Measurements from ENCODE around the gene MAFF. TPM values are rescaled to one million over a fixed set of nuclear protein-coding genes. Genes with fewer than 3 reads are reported as not detected.
A peak's percentile ranks its signal among the peaks of the same experiment; 100 is the strongest.

MAFF gene
- total and polyA plus RNA-seq, 9 of the 15 experiments (the other 6 are each of a cell fraction or from before 2014, with no cell fraction given), result 0.51 to 8.0 (median 5.4) TPM

DNA sequence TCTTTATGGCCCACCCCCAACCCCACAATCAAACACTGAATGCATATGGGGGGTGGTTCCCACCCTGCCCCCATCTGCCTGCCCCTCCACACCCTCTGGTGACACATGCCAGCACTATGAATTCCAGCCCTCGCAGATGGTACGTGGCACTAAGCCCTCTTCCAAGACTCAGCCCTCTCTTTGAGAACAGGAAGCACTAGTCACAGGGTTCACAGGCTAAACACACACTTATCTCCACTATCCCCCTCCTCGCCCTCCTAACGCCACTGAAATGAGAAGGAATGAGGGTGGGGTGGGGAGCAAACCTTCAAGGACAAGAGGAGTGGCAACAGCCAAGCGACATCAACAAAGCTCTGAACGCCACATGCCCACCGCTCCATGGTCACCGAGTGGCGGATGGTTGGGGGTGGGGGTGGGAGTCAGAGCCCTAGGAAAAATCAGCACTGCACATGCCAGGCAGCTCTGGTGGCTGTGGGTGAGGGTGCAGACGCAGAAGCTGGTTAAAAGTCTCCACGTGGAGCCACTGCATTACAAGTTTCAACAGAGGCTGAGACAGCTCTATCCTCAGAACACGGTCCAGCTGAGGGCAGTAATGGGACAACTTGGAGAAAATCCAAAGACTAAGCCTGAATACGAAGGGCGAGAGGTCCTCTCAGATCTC is 37.4 kb downstream of the MAFF start:
- 84% methylated on average over 10 of the region's 14 CpGs for WGBS (ENCODE audit: insufficient coverage, low coverage, missing lambda C conversion rate)
- Histone ChIP-seq H3K27me3 (ENCODE audit: control insufficient read depth in 2 of 2, insufficient read depth in 2 of 2, low read length in 2 of 2) (no peaks in the 10 kb centered on the region), H4K20me1 (replicated peaks; ENCODE audit: control insufficient read depth, insufficient read depth, low read length) (no peaks in the 10 kb centered on the region), H3K4me3 (no peak overlapping the region), H3K9me3 (replicated peaks; ENCODE audit: control insufficient read depth, insufficient read depth, low read depth, low read length) (no peaks in the 10 kb centered on the region), H3K4me2 (ENCODE audit: insufficient read depth, low read length) (no peak overlapping the region), H3K27ac (ENCODE audit: extremely low read depth, low read depth, low read length) (no peak overlapping the region), H3K9me1 (ENCODE audit: control insufficient read depth, insufficient read depth, low read length) (no peaks in the 10 kb centered on the region), H3K79me2 (ENCODE audit: control insufficient read depth, insufficient read depth, low read length) (no peaks in the 10 kb centered on the region), H2AFZ (ENCODE audit: low read depth, low read length) (no peak overlapping the region), H3K9ac (ENCODE audit: insufficient read depth in 1 of 2, low read depth in 2 of 2, low read length in 2 of 2) (peak overlapping the region in 1 of 2 experiments; percentile 35; a peak in 2 of 4 replicates), H3K36me3 (ENCODE audit: control insufficient read depth, insufficient read depth, low read length) (peaks cover 15% of the 10 kb centered on the region; the same call in 2 of the 3 replicates), H3K4me1 (replicated peaks in 1 of 2; ENCODE audit: control insufficient read depth in 2 of 2, insufficient read depth in 2 of 2, low read length in 2 of 2) (peaks cover 3 to 10% of the 10 kb centered on the region in 2 experiments; a peak in 3 of 5 replicates)
- DNase-seq (ENCODE audit: extremely low read depth in 1 of 4, low spot score in 3 of 4) (no peak), FAIRE-seq (no peak), ATAC-seq (no peak)
- BruUV-seq (replicated peaks), result no TSS peak
- POLR2A ChIA-PET, result no interaction called here
- intact Hi-C loops (cut with micrococcal nuclease) (no loop called here), in situ Hi-C loops (cut with MboI) (no loop called here)
- CTCF ChIA-PET (ENCODE audit: low intra/inter-chr PET ratio), result no interaction called here
- TF ChIP-seq CTBP1 (IDR thresholded peaks at IDR 0.05; ENCODE audit: borderline replicate concordance) (no peak), ZNF583 (CRISPR knock-in tag; IDR thresholded peaks at IDR 0.05) (no peak), RAD21 (CRISPR knock-in tag; conservative IDR thresholded peaks at IDR 0.05 in 1 of 2, IDR thresholded peaks at IDR 0.05 in 1 of 2) (peak in 1 of 2 experiments; percentile 13; a peak in 1 of 4 replicates), CHD4 (IDR thresholded peaks at IDR 0.05; ENCODE audit: insufficient read depth, insufficient replicate concordance, low read depth, low read length, poor library complexity, severe bottlenecking) (no peak)
